Esophagus squamous epithelium (tissue), 5 donors: Measurements from ENCODE around the gene GNG14. TPM values are rescaled to one million over a fixed set of nuclear protein-coding genes. Genes with fewer than 3 reads are reported as not detected.
"Not testable (repeated sequence)": the region's sequence is repeated elsewhere in the genome, so short reads cannot be mapped to it uniquely, and the experiment has no call there.

Experiments
- DNase-seq: peaks from one replicate; lab custom pipeline; 2025; lab: John Stamatoyannopoulos, UW
- H3K27ac ChIP-seq, 4 donors: fragments of 200-600 bp; sonication (generic); one replicate each; pipeline ENCODE4 v1.5.1; 2016 to 2019; ENCODE audit warnings: mild to moderate bottlenecking in 1 of 4
- H3K27me3 ChIP-seq, 4 donors: fragments of 200-600 bp; sonication (generic); 1 replicate in 3 of 4; 2 replicates in 1 of 4; pipeline versions ENCODE4 v1.5.1 to v1.6.0; 2017 to 2021; ENCODE audit warnings: antibody characterized with exemption in 1 of 4
- H3K36me3 ChIP-seq, 3 donors: fragments of 200-600 bp; sonication (generic); one replicate each; pipeline ENCODE4 v1.5.1; 2016 to 2019
- H3K4me1 ChIP-seq, 3 donors: fragments of 200-600 bp; sonication (generic); one replicate each; pipeline ENCODE4 v1.5.1; 2017 to 2019
- H3K4me3 ChIP-seq, 4 donors: fragments of 200-600 bp; sonication (generic); 1 replicate in 3 of 4; 2 replicates in 1 of 4; pipeline ENCODE4 v1.5.1; 2016 to 2019; ENCODE audit warnings: mild to moderate bottlenecking in 2 of 4, moderate library complexity in 1 of 4
- H3K9me3 ChIP-seq, 3 donors: fragments of 200-600 bp; sonication (generic); one replicate each; pipeline ENCODE4 v1.5.1; 2016 to 2019
- POLR2A ChIP-seq, 4 donors: fragments of 450-650 bp; IDR thresholded peaks; one replicate each; pipeline ENCODE4 v1.6.1; 2017; ENCODE audit warnings: antibody characterized with exemption in 4 of 4, mild to moderate bottlenecking in 4 of 4, moderate library complexity in 3 of 4
- WGBS, 2 donors: methylation state at CpG; one replicate each; pipeline ENCODE4 v1.1.5; 2018; 5-methylcytosine and 5-hydroxymethylcytosine counted together
- intact Hi-C: fragments of 100-400 bp; cut with DNase I; formaldehyde crosslinking; loops from one replicate; pipeline ENCODE4 v1.15.0; 2022
- total RNA-seq, 4 donors: library from RNA; depleted of rRNA; stranded (reverse); fragments of >200 nt; gene quantifications; one replicate each; pipeline ENCODE4 v1.1.0, GENCODE V29; 2016
- TF ChIP-seq, protein P1 (sequence below), 6 experiments: fragments of 450-650 bp in 4 of 6; fragments of 200-600 bp in 2 of 6; sonication (generic) in 2 of 6; IDR thresholded peaks; one replicate each; pipeline ENCODE4 v1.5.1; 2016 to 2019; ENCODE audit warnings: antibody characterized with exemption in 6 of 6, mild to moderate bottlenecking in 4 of 6, moderate library complexity in 4 of 6
- donor health status: DM: yes; HTN: yes; CAD: no.

Gene GNG14
- total RNA-seq, 4 donors from 2014 or later, result not detected

DNA sequence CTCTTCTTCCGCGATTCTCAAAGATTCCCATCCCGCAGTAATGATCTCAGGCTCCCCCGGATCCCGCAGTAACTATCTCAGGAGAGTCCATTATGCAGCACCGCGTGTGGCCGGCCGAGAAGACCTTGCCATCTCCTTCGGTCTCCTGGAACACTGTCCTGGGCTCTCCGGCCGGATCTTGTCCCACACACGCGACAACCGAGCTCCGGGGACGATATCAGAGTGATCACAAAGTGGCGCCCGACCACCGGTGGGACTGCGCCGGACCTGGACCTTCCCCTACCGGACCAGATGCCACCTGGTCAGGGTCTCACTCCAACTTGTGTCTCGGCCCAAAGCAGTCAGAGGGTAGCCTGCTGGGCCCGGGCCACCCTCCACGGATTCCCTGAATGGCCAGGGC lies 45.3 kb upstream of the GNG14 start:
- no peaks in the 10 kb centered on the region for H3K9me3 ChIP-seq
- TF ChIP-seq, protein P1, sequence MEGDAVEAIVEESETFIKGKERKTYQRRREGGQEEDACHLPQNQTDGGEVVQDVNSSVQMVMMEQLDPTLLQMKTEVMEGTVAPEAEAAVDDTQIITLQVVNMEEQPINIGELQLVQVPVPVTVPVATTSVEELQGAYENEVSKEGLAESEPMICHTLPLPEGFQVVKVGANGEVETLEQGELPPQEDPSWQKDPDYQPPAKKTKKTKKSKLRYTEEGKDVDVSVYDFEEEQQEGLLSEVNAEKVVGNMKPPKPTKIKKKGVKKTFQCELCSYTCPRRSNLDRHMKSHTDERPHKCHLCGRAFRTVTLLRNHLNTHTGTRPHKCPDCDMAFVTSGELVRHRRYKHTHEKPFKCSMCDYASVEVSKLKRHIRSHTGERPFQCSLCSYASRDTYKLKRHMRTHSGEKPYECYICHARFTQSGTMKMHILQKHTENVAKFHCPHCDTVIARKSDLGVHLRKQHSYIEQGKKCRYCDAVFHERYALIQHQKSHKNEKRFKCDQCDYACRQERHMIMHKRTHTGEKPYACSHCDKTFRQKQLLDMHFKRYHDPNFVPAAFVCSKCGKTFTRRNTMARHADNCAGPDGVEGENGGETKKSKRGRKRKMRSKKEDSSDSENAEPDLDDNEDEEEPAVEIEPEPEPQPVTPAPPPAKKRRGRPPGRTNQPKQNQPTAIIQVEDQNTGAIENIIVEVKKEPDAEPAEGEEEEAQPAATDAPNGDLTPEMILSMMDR (IDR thresholded peaks at IDR 0.05), result no peak
- no peak overlapping the region for H3K4me3 ChIP-seq
- H3K27me3 ChIP-seq, result no peaks in the 10 kb centered on the region
- no peak for DNase-seq
- no peaks in the 10 kb centered on the region for H3K36me3 ChIP-seq
- WGBS, 2 donors, result 92 to 95% methylated on average over 12 to 17 of the region's 26 CpGs
- H3K27ac ChIP-seq, result no peak overlapping the region
- peaks cover 11 to 16% (median 13%) of the 10 kb centered on the region in 3 donors for H3K4me1 ChIP-seq
- intact Hi-C loops, result no loop called here

DNA sequence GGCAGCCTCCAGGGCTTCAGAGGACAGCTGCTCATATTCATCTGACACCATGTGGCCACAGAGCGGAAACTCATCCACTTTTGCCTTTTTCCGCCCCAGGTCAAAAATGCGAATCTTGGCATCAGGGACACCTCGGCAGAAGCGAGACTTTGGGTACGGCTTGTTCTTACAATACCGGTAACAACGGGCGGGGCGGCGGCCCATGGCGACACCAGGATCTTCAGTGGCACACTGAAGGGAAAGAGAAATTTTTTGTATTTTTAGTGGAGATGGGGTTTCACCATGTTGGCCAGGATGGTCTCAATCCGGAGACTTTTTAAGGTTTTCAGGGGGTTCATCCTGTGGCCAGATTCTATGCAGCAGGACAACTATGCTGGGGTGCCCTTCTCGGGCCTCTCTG lies 44.1 kb upstream of the GNG14 start:
- DNase-seq, H3K9me3 ChIP-seq, H3K27ac ChIP-seq, H3K36me3 ChIP-seq, H3K4me3 ChIP-seq, intact Hi-C loops, H3K27me3 ChIP-seq: not testable (repeated sequence)
- 92 to 97% methylated on average over 7 to 14 of the region's 14 CpGs for WGBS, 2 donors
- H3K4me1 ChIP-seq, result peaks cover 21 to 28% (median 21%) of the 10 kb centered on the region in 3 donors

DNA sequence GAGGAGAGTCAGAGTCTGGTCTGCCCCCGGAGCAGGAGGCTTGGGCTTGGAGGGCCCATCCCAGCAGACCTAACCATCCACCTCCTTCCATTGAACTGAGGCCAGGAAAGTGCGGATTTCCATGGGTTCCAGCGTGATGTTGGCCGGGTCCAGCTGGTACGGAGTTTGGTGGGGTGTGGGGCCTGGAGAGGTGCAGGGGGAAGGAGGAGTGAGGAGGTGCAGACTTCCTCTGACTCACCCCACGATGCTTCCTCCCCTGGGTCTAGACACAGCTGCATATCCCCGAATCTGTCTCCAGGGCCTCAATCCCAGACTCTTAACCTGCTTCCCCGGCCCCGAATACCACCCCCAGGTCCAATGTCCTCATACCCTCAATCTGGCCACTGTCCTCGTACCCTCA lies 41.2 kb upstream of the GNG14 start:
- H3K4me3 ChIP-seq, result no peak overlapping the region
- no peaks in the 10 kb centered on the region for H3K9me3 ChIP-seq
- DNase-seq, result no peak
- H3K36me3 ChIP-seq, result peaks cover 0 to 6% (median 0%) of the 10 kb centered on the region in 3 donors
- H3K27ac ChIP-seq, result no peak overlapping the region
- intact Hi-C loops, result no loop called here
- no peak for TF ChIP-seq POLR2A (IDR thresholded peaks at IDR 0.05)
- TF ChIP-seq, protein P1 (IDR thresholded peaks at IDR 0.05), result no peak
- 75 to 92% methylated on average over 8 of the region's 10 CpGs for WGBS, 2 donors
- H3K27me3 ChIP-seq, result no peaks in the 10 kb centered on the region
- H3K4me1 ChIP-seq, result peaks cover 11 to 15% (median 12%) of the 10 kb centered on the region in 3 donors

DNA sequence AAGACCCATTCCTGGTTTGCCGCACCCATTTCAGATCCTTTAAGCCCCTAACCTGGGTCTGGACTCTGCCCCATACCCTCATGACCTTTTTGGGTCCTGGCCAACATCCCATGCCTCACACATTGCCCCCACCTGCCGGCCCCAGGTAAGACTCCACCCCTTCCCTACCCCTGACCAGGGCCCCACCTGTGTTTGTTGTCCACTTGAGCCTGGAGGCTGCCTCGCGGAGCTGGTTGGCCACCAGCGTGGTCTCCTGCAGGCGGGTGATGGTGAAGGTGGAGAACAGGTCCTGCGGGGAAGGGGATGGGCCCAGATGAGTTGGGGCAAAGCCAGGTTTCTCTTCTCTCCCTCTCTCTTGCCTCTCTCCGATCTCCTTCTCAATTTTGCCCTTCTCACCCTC lies 40.8 kb upstream of the GNG14 start:
- Histone ChIP-seq H3K4me3 (no peak overlapping the region), H3K4me1 (peaks cover 11 to 15% (median 12%) of the 10 kb centered on the region in 3 donors), H3K36me3 (peaks cover 0 to 11% (median 0%) of the 10 kb centered on the region in 3 donors), H3K9me3 (no peaks in the 10 kb centered on the region), H3K27ac (no peak overlapping the region), H3K27me3 (no peaks in the 10 kb centered on the region)
- no peak for DNase-seq
- TF ChIP-seq POLR2A (IDR thresholded peaks at IDR 0.05), result no peak
- intact Hi-C loops, result no loop called here
- 61 to 71% methylated on average over 3 to 5 of the region's 8 CpGs for WGBS, 2 donors

DNA sequence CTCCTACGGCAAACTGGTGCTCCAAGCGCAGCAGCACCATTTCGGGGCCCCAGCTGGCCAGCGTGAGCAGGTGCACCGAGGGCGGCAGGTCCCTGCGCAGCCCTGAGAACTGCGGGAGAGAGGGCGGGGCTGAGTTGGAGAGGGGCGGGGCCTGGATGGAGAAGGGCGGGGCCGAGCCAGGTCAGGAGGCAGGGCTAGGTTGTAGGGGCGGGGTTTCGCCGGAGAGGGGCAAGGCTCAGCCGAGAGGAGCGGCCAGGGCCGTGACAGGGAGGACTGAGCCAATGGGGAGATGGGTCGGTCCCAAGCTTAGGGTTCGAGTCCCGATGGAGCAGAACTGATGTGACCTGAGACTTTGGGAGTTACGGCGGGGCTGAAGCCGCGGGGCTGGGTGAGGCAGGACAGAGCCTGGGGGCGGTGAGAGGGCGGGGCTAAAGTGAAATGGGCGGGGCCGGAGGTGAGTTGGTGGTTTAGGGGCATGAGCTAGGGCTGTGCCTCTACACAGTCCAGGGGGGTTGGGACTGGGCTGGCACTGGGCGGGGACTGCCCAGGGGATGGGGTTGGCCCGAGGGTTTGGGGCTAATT lies 40.2 kb upstream of the GNG14 start:
- Histone ChIP-seq H3K4me3 (peak overlapping the region in 3 of 4 donors; percentile 32 to 57 (median 35)), H3K4me1 (peaks cover 11 to 15% (median 12%) of the 10 kb centered on the region in 3 donors), H3K27me3 (no peaks in the 10 kb centered on the region), H3K27ac (no peak overlapping the region), H3K36me3 (peaks cover 0 to 16% (median 0%) of the 10 kb centered on the region in 3 donors), H3K9me3 (no peaks in the 10 kb centered on the region)
- TF ChIP-seq, protein P1 (IDR thresholded peaks at IDR 0.05), result no peak
- TF ChIP-seq POLR2A (IDR thresholded peaks at IDR 0.05), result no peak
- intact Hi-C loops, result no loop called here
- no peak for DNase-seq
- WGBS, 2 donors, result 18 to 23% methylated on average over 12 to 19 of the region's 31 CpGs

DNA sequence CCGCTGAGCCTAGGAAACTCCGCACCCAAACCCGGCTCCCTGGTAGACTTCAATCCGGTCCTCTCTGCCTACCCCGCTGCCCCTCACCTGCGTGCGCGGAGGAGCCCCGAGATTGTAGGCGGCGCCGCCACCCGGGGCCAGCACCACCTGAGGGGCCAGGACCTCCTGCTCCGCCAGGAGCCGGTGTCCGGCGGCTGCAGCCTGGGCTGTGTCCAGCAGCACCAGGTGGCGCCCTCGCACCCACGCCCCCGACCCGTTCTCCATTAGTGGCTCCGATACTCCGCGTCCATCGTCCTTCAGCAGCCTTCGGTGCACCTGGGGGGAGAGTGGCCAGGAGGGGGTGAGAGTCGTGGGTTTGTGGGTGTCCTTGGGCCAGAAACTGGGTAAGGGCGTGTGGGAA lies 39.7 kb upstream of the GNG14 start:
- DNase-seq, result no peak
- H3K4me1 ChIP-seq, result peaks cover 11 to 15% (median 12%) of the 10 kb centered on the region in 3 donors
- H3K36me3 ChIP-seq, result peaks cover 0 to 17% (median 0%) of the 10 kb centered on the region in 3 donors
- no peaks in the 10 kb centered on the region for H3K27me3 ChIP-seq
- no peak overlapping the region for H3K27ac ChIP-seq
- TF ChIP-seq POLR2A (IDR thresholded peaks at IDR 0.05), result no peak
- TF ChIP-seq, protein P1 (IDR thresholded peaks at IDR 0.05), result no peak
- intact Hi-C loops, result no loop called here
- H3K4me3 ChIP-seq, result peak overlapping the region in 3 of 4 donors; percentile 32 to 57 (median 35)
- WGBS, 2 donors, result 11 to 24% methylated on average over 3 to 24 of the region's 29 CpGs
- no peaks in the 10 kb centered on the region for H3K9me3 ChIP-seq
